HepG2 (cell line): ENCODE results near the gene RHBDF2. TPM values are rescaled to one million over a fixed set of nuclear protein-coding genes. Genes with fewer than 3 reads are reported as not detected.
A peak's percentile ranks its signal among the peaks of the same experiment; 100 is the strongest.

Experiments used
- AGO2 ChIP-seq: fragments of 200-400 bp; formaldehyde crosslinking; optimal IDR thresholded peaks from 2 replicates; pipeline ENCODE3; 2017; ENCODE audit warnings: mild to moderate bottlenecking, low read depth, low read length, moderate library complexity
- ARNT2 ChIP-seq: sonication (generic); formaldehyde crosslinking; IDR thresholded peaks from 2 replicates; pipeline ENCODE4 v1.8.0; 2022; ENCODE audit warnings: mild to moderate bottlenecking, low read depth, missing genetic modification reagents, moderate library complexity
- CENPBD1 ChIP-seq: sonication (generic); formaldehyde crosslinking; IDR thresholded peaks from 2 replicates; pipeline ENCODE4 v1.8.0; 2022; ENCODE audit warnings: missing genetic modification reagents, low read depth, mild to moderate bottlenecking, borderline replicate concordance
- E2F2 ChIP-seq: sonication (generic); formaldehyde crosslinking; IDR thresholded peaks from 2 replicates; pipeline ENCODE4 v1.4.0; 2020; ENCODE audit warnings: missing genetic modification reagents, borderline replicate concordance
- GATA4 ChIP-seq: sonication (generic); IDR thresholded peaks from 2 replicates; pipeline ENCODE4 v1.6.1; 2016; ENCODE audit warnings: antibody characterized with exemption, low read depth, borderline replicate concordance
- ISL2 ChIP-seq: sonication (generic); formaldehyde crosslinking; IDR thresholded peaks from 2 replicates; pipeline ENCODE4 v1.5.0; 2020; ENCODE audit warnings: missing genetic modification reagents
- KDM5B ChIP-seq: sonication (generic); formaldehyde crosslinking; IDR thresholded peaks from 2 replicates; pipeline ENCODE4 v1.4.0; 2020; ENCODE audit warnings: missing genetic modification reagents, mild to moderate bottlenecking, borderline replicate concordance
- NR2F6 ChIP-seq, 2 experiments: IDR thresholded peaks; 2 replicates each; pipeline ENCODE4 v1.6.1; 2016; ENCODE audit warnings: antibody characterized with exemption in 1 of 2, mild to moderate bottlenecking in 1 of 2
- PATZ1 ChIP-seq: sonication (generic); formaldehyde crosslinking; IDR thresholded peaks from 2 replicates; pipeline ENCODE4 v1.4.0; 2020; ENCODE audit warnings: missing genetic modification reagents
- RBM22 ChIP-seq: fragments of 200-400 bp; formaldehyde crosslinking; optimal IDR thresholded peaks from 2 replicates; pipeline ENCODE3; 2017; ENCODE audit warnings: mild to moderate bottlenecking, low read length, moderate library complexity
- ZBTB2 ChIP-seq: sonication (generic); formaldehyde crosslinking; IDR thresholded peaks from 2 replicates; pipeline ENCODE4 v1.8.0; 2022; ENCODE audit warnings: low read depth, missing genetic modification reagents
- ZFP1 ChIP-seq: IDR thresholded peaks from 2 replicates; pipeline ENCODE4 v1.6.1; 2016
- ZNF142 ChIP-seq: sonication (generic); formaldehyde crosslinking; IDR thresholded peaks from 2 replicates; pipeline ENCODE4 v1.4.0; 2020; ENCODE audit warnings: missing genetic modification reagents
- ZNF317 ChIP-seq: sonication (generic); formaldehyde crosslinking; IDR thresholded peaks from 2 replicates; pipeline ENCODE4 v1.5.0; 2020; ENCODE audit warnings: mild to moderate bottlenecking, missing genetic modification reagents
- ZNF343 ChIP-seq: sonication (generic); formaldehyde crosslinking; IDR thresholded peaks from 2 replicates; pipeline ENCODE4 v1.4.0; 2020; ENCODE audit warnings: mild to moderate bottlenecking, missing genetic modification reagents
- polyA plus RNA-seq, 8 experiments: library from polyadenylated mRNA; depleted of rRNA in 3 of 8; stranded (reverse) in 7 of 8; unstranded in 1 of 8; fragments of >200 nt; fragmentation: Illumina TruSeq in 4 of 8; extraction: Trizol in 4 of 8; gene quantifications; 2 replicates each; pipeline versions ENCODE4 v1.2.1 to v1.2.3, GENCODE V29; 2011 to 2016; ENCODE audit warnings: low read depth in 4 of 8, missing spikeins in 1 of 8, mixed read lengths in 1 of 8; ENCODE audit not compliant: insufficient read depth in 1 of 8
- total RNA-seq, 5 experiments: library from RNA; depleted of rRNA; stranded (reverse); fragments of >200 nt; fragmentation: Illumina TruSeq; extraction: Trizol; gene quantifications; 2 replicates each; pipeline ENCODE4 v1.2.3, GENCODE V29; 2016; ENCODE audit warnings: low read depth in 1 of 5

The RHBDF2 gene
- total and polyA plus RNA-seq, 2 of the 13 experiments (the other 11 are each of a cell fraction or from before 2014, with no cell fraction given) = 7.8 to 24.2 TPM

GRCh38 chr17:76491271-76492122 lies 9.7 kb downstream of the RHBDF2 start (continued):
- TF ChIP-seq KDM5B (0 out of 2 replicates have a peak, but pooled peaks have one; percentile 27), ISL2 (CRISPR knock-in tag) (no peak), ZBTB2 (CRISPR knock-in tag) (no peak), ZNF317 (no peak), ZNF142 (CRISPR knock-in tag) (no peak), RBM22 (peak; percentile 75), CENPBD1 (CRISPR knock-in tag) (no peak), NR2F6 (IDR thresholded peaks at IDR 0.05) (no peak), NR2F6 (CRISPR knock-in tag; IDR thresholded peaks at IDR 0.05) (no peak), ZFP1 (CRISPR knock-in tag) (no peak), ZNF343 (CRISPR knock-in tag) (0 out of 2 replicates have a peak, but pooled peaks have one; percentile 45), AGO2 (peak; percentile 63), E2F2 (CRISPR knock-in tag) (no peak), PATZ1 (CRISPR knock-in tag) (no peak), ARNT2 (no peak), GATA4 (no peak)
- TF ChIP-seq, all 625 proteins: peak for 6
